Osteocyte (in vitro differentiated cells): ENCODE results near the gene SHANK1. TPM values are rescaled to one million over a fixed set of nuclear protein-coding genes. Genes with fewer than 3 reads are reported as not detected.

Experiments used
- DNase-seq: peaks from one replicate; pipeline ENCODE4 v3.0.0; 2021; ENCODE audit warnings: mixed read lengths; ENCODE audit not compliant: unreplicated experiment; ENCODE audit errors: extremely low spot score
- H3K27ac Mint-ChIP-seq: one replicate; pipeline ENCODE4 v1.8.0; 2021; ENCODE audit warnings: mild to moderate bottlenecking, mixed read lengths; ENCODE audit not compliant: unreplicated experiment
- H3K27me3 Mint-ChIP-seq: one replicate; pipeline ENCODE4 v1.8.0; 2021; ENCODE audit warnings: mixed read lengths; ENCODE audit not compliant: unreplicated experiment
- H3K36me3 Mint-ChIP-seq: one replicate; pipeline ENCODE4 v1.8.0; 2021; ENCODE audit warnings: mixed read lengths; ENCODE audit not compliant: unreplicated experiment
- H3K4me1 Mint-ChIP-seq: one replicate; pipeline ENCODE4 v1.8.0; 2021; ENCODE audit warnings: mixed read lengths; ENCODE audit not compliant: unreplicated experiment
- H3K4me3 Mint-ChIP-seq: one replicate; pipeline ENCODE4 v1.8.0; 2021; ENCODE audit warnings: mild to moderate bottlenecking, moderate library complexity, mixed read lengths; ENCODE audit not compliant: unreplicated experiment
- H3K9me3 Mint-ChIP-seq: one replicate; pipeline ENCODE4 v1.8.0; 2021; ENCODE audit warnings: mixed read lengths; ENCODE audit not compliant: unreplicated experiment
- CTCF ChIP-seq: fragments of 200-600 bp; sonication (generic); IDR thresholded peaks from 2 replicates; pipeline ENCODE4 v1.5.0; 2021; ENCODE audit warnings: antibody characterized with exemption, mild to moderate bottlenecking, moderate library complexity
- total RNA-seq: library from RNA; stranded (reverse); gene quantifications from 2 replicates; pipeline ENCODE4 v1.2.1, GENCODE V29; 2021

Gene SHANK1
- total RNA-seq, 1 donor from 2014 or later, result 0.40 TPM

GRCh38 chr19:50659318-50660087 lies 60.1 kb downstream of the SHANK1 start:
- no peak for TF ChIP-seq CTCF
- Mint-ChIP-seq H3K27me3 (peaks cover 14% of the 10 kb centered on the region), H3K27ac (no peak overlapping the region), H3K4me1 (peaks cover 13% of the 10 kb centered on the region), H3K36me3 (no peaks in the 10 kb centered on the region), H3K4me3 (no peak overlapping the region), H3K9me3 (peaks cover 4% of the 10 kb centered on the region)
- no peak for DNase-seq

- DNase-seq, result no peak
- Mint-ChIP-seq H3K36me3 (no peaks in the 10 kb centered on the region), H3K27me3 (peaks cover 14% of the 10 kb centered on the region), H3K9me3 (peaks cover 4% of the 10 kb centered on the region), H3K4me1 (peaks cover 13% of the 10 kb centered on the region), H3K27ac (peak overlapping the region; percentile 71), H3K4me3 (peak overlapping the region; percentile 76)
- TF ChIP-seq CTCF, result no peak
Observed at GRCh38 chr19:50658441-50659317, 60.9 kb downstream of the SHANK1 start.

GRCh38 chr19:50657712-50658440 lies 61.7 kb downstream of the SHANK1 start:
- H3K4me1 Mint-ChIP-seq, result peaks cover 13% of the 10 kb centered on the region
- DNase-seq, result no peak
- peak overlapping the region; percentile 76 for H3K4me3 Mint-ChIP-seq
- peaks cover 14% of the 10 kb centered on the region for H3K27me3 Mint-ChIP-seq
- H3K27ac Mint-ChIP-seq, result peak overlapping the region; percentile 71
- peaks cover 4% of the 10 kb centered on the region for H3K9me3 Mint-ChIP-seq
- TF ChIP-seq CTCF, result no peak
- H3K36me3 Mint-ChIP-seq, result no peaks in the 10 kb centered on the region

- no peak for TF ChIP-seq CTCF
- DNase-seq, result no peak
- H3K9me3 Mint-ChIP-seq, result peaks cover 4% of the 10 kb centered on the region
- peaks cover 14% of the 10 kb centered on the region for H3K27me3 Mint-ChIP-seq
- H3K27ac Mint-ChIP-seq, result no peak overlapping the region
- H3K4me1 Mint-ChIP-seq, result peaks cover 13% of the 10 kb centered on the region
- H3K36me3 Mint-ChIP-seq, result no peaks in the 10 kb centered on the region
- H3K4me3 Mint-ChIP-seq, result peak overlapping the region; percentile 76
Observed at GRCh38 chr19:50657222-50657669, 62.4 kb downstream of the SHANK1 start.
